MG63 (cell line): Measurements from ENCODE around the gene LPP. TPM values are rescaled to one million over a fixed set of nuclear protein-coding genes. Genes with fewer than 3 reads are reported as not detected.
A peak's percentile ranks its signal among the peaks of the same experiment; 100 is the strongest.

ENCODE experiments used
- DNase-seq: peaks from one replicate; pipeline ENCODE4 v3.0.0-alpha.2; 2020
- H3K27me3 ChIP-seq: fragments of 250-450 bp; sonication (Bioruptor Pico); 2 replicates; pipeline ENCODE4 v1.5.1; 2020; ENCODE audit warnings: mild to moderate bottlenecking, moderate library complexity
- H3K36me3 ChIP-seq: fragments of 250-450 bp; sonication (Bioruptor Pico); 2 replicates; pipeline ENCODE4 v1.5.1; 2020; ENCODE audit warnings: mild to moderate bottlenecking, moderate library complexity
- H3K4me3 ChIP-seq: fragments of 250-450 bp; sonication (Bioruptor Pico); 2 replicates; pipeline ENCODE4 v1.5.1; 2020; ENCODE audit warnings: mild to moderate bottlenecking, moderate library complexity
- H3K9me3 ChIP-seq: fragments of 250-450 bp; sonication (Bioruptor Pico); 2 replicates; pipeline ENCODE4 v1.5.1; 2020; ENCODE audit warnings: mild to moderate bottlenecking, moderate library complexity
- total RNA-seq: library from RNA; depleted of rRNA; stranded (reverse); fragments of >200 nt; shearing (Covaris generic); gene quantifications from 2 replicates; pipeline ENCODE4 v1.2.3, GENCODE V29; 2014; ENCODE audit warnings: low replicate concordance

The LPP gene
- total RNA-seq, 1 experiment from 2014 or later = 7.9 TPM

- Histone ChIP-seq H3K4me3 (no peak overlapping the region), H3K36me3 (no peaks in the 10 kb centered on the region), H3K9me3 (no peaks in the 10 kb centered on the region), H3K27me3 (no peaks in the 10 kb centered on the region)
- DNase-seq = no peak
Observed at GRCh38 chr3:188759336-188760005, 605.5 kb downstream of the LPP start.

- no peak overlapping the region for H3K4me3 ChIP-seq
- no peak for DNase-seq
Observed at GRCh38 chr3:188760408-188760807, 606.5 kb downstream of the LPP start.

GRCh38 chr3:188761439-188761838 is 607.5 kb downstream of the LPP start:
- Histone ChIP-seq H3K27me3 (no peaks in the 10 kb centered on the region), H3K9me3 (no peaks in the 10 kb centered on the region), H3K36me3 (no peaks in the 10 kb centered on the region), H3K4me3 (no peak overlapping the region)
- no peak for DNase-seq

More at GRCh38 chr3:188760408-188760807, 606.5 kb downstream of the LPP start:
- no peaks in the 10 kb centered on the region for H3K9me3 ChIP-seq
- no peaks in the 10 kb centered on the region for H3K36me3 ChIP-seq
- no peaks in the 10 kb centered on the region for H3K27me3 ChIP-seq

GRCh38 chr3:188761964-188762363 is 608.0 kb downstream of the LPP start:
- no peak for DNase-seq
- no peaks in the 10 kb centered on the region for H3K9me3 ChIP-seq
- H3K27me3 ChIP-seq = no peaks in the 10 kb centered on the region
- H3K4me3 ChIP-seq = no peak overlapping the region
- no peaks in the 10 kb centered on the region for H3K36me3 ChIP-seq

- no peak overlapping the region for H3K4me3 ChIP-seq
- H3K27me3 ChIP-seq = no peaks in the 10 kb centered on the region
Observed at GRCh38 chr3:188764609-188765008, 610.7 kb downstream of the LPP start.

GRCh38 chr3:188769831-188770230 is 615.9 kb downstream of the LPP start:
- no peaks in the 10 kb centered on the region for H3K9me3 ChIP-seq
- H3K36me3 ChIP-seq = no peaks in the 10 kb centered on the region
- no peak for DNase-seq
- H3K27me3 ChIP-seq = no peaks in the 10 kb centered on the region
- no peak overlapping the region for H3K4me3 ChIP-seq

More at GRCh38 chr3:188764609-188765008, 610.7 kb downstream of the LPP start:
- Histone ChIP-seq H3K36me3 (no peaks in the 10 kb centered on the region), H3K9me3 (no peaks in the 10 kb centered on the region)
- DNase-seq = no peak

GRCh38 chr3:188772886-188773285 is 618.9 kb downstream of the LPP start:
- Histone ChIP-seq H3K4me3 (no peak overlapping the region), H3K9me3 (no peaks in the 10 kb centered on the region), H3K36me3 (no peaks in the 10 kb centered on the region), H3K27me3 (no peaks in the 10 kb centered on the region)
- DNase-seq = peak; percentile 87

GRCh38 chr3:188775412-188775811 is 621.5 kb downstream of the LPP start:
- DNase-seq = no peak
- H3K9me3 ChIP-seq = no peaks in the 10 kb centered on the region
- no peaks in the 10 kb centered on the region for H3K36me3 ChIP-seq

GRCh38 chr3:188776447-188776846 is 622.5 kb downstream of the LPP start:
- Histone ChIP-seq H3K36me3 (no peaks in the 10 kb centered on the region; the same call in 1 of the 2 replicates), H3K4me3 (no peak overlapping the region), H3K27me3 (no peaks in the 10 kb centered on the region), H3K9me3 (no peaks in the 10 kb centered on the region)
- peak; percentile 35 for DNase-seq

More at GRCh38 chr3:188775412-188775811, 621.5 kb downstream of the LPP start:
- no peak overlapping the region for H3K4me3 ChIP-seq
- H3K27me3 ChIP-seq = no peaks in the 10 kb centered on the region

GRCh38 chr3:188778091-188778852 is 624.3 kb downstream of the LPP start:
- no peaks in the 10 kb centered on the region; the same call in 1 of the 2 replicates for H3K36me3 ChIP-seq
- H3K4me3 ChIP-seq = no peak overlapping the region
- H3K27me3 ChIP-seq = no peaks in the 10 kb centered on the region
- no peaks in the 10 kb centered on the region for H3K9me3 ChIP-seq
- DNase-seq = no peak

- no peaks in the 10 kb centered on the region for H3K27me3 ChIP-seq
- H3K9me3 ChIP-seq = no peaks in the 10 kb centered on the region
- no peaks in the 10 kb centered on the region; the same call in 1 of the 2 replicates for H3K36me3 ChIP-seq
- no peak for DNase-seq
- no peak overlapping the region for H3K4me3 ChIP-seq
Observed at GRCh38 chr3:188779281-188779980, 625.5 kb downstream of the LPP start.

GRCh38 chr3:188780193-188781147 is 626.5 kb downstream of the LPP start:
- Histone ChIP-seq H3K27me3 (no peaks in the 10 kb centered on the region), H3K36me3 (no peaks in the 10 kb centered on the region; the same call in 1 of the 2 replicates), H3K9me3 (no peaks in the 10 kb centered on the region), H3K4me3 (no peak overlapping the region)
- no peak for DNase-seq

- no peak for DNase-seq
- H3K27me3 ChIP-seq = no peaks in the 10 kb centered on the region
- no peaks in the 10 kb centered on the region; the same call in 1 of the 2 replicates for H3K36me3 ChIP-seq
- no peak overlapping the region for H3K4me3 ChIP-seq
- H3K9me3 ChIP-seq = no peaks in the 10 kb centered on the region
Observed at GRCh38 chr3:188782613-188783124, 628.7 kb downstream of the LPP start.

GRCh38 chr3:188786424-188786823 is 632.5 kb downstream of the LPP start:
- Histone ChIP-seq H3K4me3 (no peak overlapping the region), H3K36me3 (no peaks in the 10 kb centered on the region), H3K9me3 (no peaks in the 10 kb centered on the region), H3K27me3 (no peaks in the 10 kb centered on the region)
- no peak for DNase-seq

GRCh38 chr3:188788621-188789081 is 634.7 kb downstream of the LPP start:
- Histone ChIP-seq H3K36me3 (no peaks in the 10 kb centered on the region), H3K4me3 (no peak overlapping the region), H3K9me3 (no peaks in the 10 kb centered on the region), H3K27me3 (no peaks in the 10 kb centered on the region)
- peak; percentile 48 for DNase-seq

- H3K27me3 ChIP-seq = no peaks in the 10 kb centered on the region
- no peaks in the 10 kb centered on the region for H3K36me3 ChIP-seq
- no peak for DNase-seq
- no peaks in the 10 kb centered on the region for H3K9me3 ChIP-seq
- H3K4me3 ChIP-seq = no peak overlapping the region
Observed at GRCh38 chr3:188789251-188789650, 635.3 kb downstream of the LPP start.
